ENCODE data around the gene DLG5. TPM values are rescaled to one million over a fixed set of nuclear protein-coding genes. Genes with fewer than 3 reads are reported as not detected.

The DLG5 gene
- total and polyA plus RNA-seq, 9 of the 15 experiments (the other 6 are each of a cell fraction or from before 2014, with no cell fraction given) = 1.4 to 26.8 (median 11.2) TPM

DNA sequence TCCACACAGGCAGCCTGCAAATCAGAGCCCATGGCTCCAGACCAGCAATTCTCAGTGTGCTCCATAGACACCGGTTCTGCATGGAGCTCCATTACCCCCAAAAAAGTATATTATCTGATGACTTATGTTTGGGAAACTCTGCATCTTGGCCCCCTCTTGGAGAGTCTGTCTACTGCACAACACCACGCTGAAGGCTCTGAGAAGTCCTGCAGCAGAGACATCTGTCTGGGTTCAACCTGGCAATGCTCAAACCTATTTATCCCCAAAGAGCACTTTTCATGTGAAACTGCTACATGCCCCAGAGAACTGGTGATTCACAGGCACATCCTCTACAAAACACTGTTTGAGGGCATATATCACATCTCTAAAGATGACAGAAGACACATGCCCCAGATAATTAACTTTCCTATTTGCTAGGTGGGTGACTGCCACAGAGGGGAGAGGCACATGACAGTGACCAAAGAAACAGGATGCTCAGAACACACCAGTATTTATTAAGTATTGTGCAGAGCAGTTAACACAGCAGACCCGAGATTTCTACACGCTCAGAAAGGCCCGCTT, 83.8 kb downstream of the DLG5 start:
- intact Hi-C loops (cut with micrococcal nuclease) = no loop called here
- no peaks in the 10 kb centered on the region for H4K20me1 ChIP-seq (replicated peaks; ENCODE audit: control insufficient read depth, insufficient read depth, low read length)
- peaks cover 58% of the 10 kb centered on the region for H3K36me3 ChIP-seq (ENCODE audit: control insufficient read depth, insufficient read depth, low read length)
- H3K9ac ChIP-seq (ENCODE audit: insufficient read depth in 1 of 2, low read depth in 2 of 2, low read length in 2 of 2) = no peak overlapping the region
- BruUV-seq (replicated peaks) = no TSS peak
- ChIA-PET POLR2A (interaction anchor here (0.7 to 1.0 kb wide), 2 partner anchors 10 to 29 kb away, joined by 3 read pairs; no protein-coding TSS in a partner anchor), CTCF (ENCODE audit: low intra/inter-chr PET ratio) (no interaction called here)
- WGBS (ENCODE audit: insufficient coverage, low coverage, missing lambda C conversion rate) = 81% methylated on average over 5 of the region's 5 CpGs
- H3K27me3 ChIP-seq (ENCODE audit: control insufficient read depth in 2 of 2, insufficient read depth in 2 of 2, low read length in 2 of 2) = no peaks in the 10 kb centered on the region
- H3K9me3 ChIP-seq (replicated peaks; ENCODE audit: control insufficient read depth, insufficient read depth, low read depth, low read length) = no peaks in the 10 kb centered on the region
- DNase-seq (ENCODE audit: extremely low read depth in 1 of 4, low spot score in 3 of 4) = no peak
- H2AFZ ChIP-seq (ENCODE audit: low read depth, low read length) = no peak overlapping the region
- H3K79me2 ChIP-seq (ENCODE audit: control insufficient read depth, insufficient read depth, low read length) = no peaks in the 10 kb centered on the region
- no peak for FAIRE-seq
- H3K9me1 ChIP-seq (ENCODE audit: control insufficient read depth, insufficient read depth, low read length) = peaks cover 3% of the 10 kb centered on the region
- no peak overlapping the region for H3K4me2 ChIP-seq (ENCODE audit: insufficient read depth, low read length)
- in situ Hi-C loops (cut with MboI) = no loop called here
- H3K27ac ChIP-seq (ENCODE audit: extremely low read depth, low read depth, low read length) = no peak overlapping the region
- H3K4me3 ChIP-seq = no peak overlapping the region
- H3K4me1 ChIP-seq (replicated peaks in 1 of 2; ENCODE audit: control insufficient read depth in 2 of 2, insufficient read depth in 2 of 2, low read length in 2 of 2) = peaks cover 3 to 15% of the 10 kb centered on the region in 2 experiments; a peak in 3 of 5 replicates
- ATAC-seq = no peak
- peak; percentile 93 for TF ChIP-seq ZNF239 (CRISPR knock-in tag; IDR thresholded peaks at IDR 0.05)
- no peak for TF ChIP-seq DPF2 (IDR thresholded peaks at IDR 0.05)

DNA sequence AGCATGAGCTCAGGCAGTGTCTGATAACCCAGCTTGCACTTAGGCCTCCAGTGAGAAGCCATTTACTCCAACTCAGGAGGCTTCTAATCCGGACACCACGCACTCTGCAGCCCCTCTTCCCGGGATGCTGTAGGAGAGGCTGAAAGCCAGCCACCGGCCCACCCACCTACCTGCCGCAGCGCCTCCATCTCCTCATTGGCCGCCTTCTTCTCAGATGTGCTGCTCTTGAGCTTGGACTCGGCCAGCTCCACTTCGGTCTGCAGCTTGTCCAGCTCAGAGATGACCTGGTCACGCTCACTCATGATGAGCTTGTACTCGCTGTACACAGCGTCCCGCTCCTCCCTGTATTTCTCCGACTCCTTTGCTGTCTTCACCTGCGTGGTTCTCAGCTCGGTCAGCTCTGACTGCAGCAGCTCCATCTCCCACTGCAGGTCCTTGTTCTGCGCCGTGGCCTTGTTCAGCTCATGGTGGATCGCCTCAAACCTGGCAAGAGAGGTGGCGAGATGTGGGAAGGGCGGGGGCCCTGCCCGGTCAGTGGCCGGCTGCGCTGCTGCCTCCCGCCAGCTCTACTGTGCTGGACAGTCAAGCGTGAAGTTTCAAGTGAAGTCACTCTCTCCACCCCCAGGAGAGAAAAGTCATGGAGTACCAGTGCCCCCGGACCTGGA, 84.7 kb downstream of the DLG5 start:
- Histone ChIP-seq H3K27me3 (ENCODE audit: control insufficient read depth in 2 of 2, insufficient read depth in 2 of 2, low read length in 2 of 2) (no peaks in the 10 kb centered on the region), H3K4me3 (no peak overlapping the region), H3K36me3 (ENCODE audit: control insufficient read depth, insufficient read depth, low read length) (peaks cover 51% of the 10 kb centered on the region), H4K20me1 (replicated peaks; ENCODE audit: control insufficient read depth, insufficient read depth, low read length) (no peaks in the 10 kb centered on the region), H3K4me2 (ENCODE audit: insufficient read depth, low read length) (no peak overlapping the region), H3K27ac (ENCODE audit: extremely low read depth, low read depth, low read length) (no peak overlapping the region), H3K9ac (ENCODE audit: insufficient read depth in 1 of 2, low read depth in 2 of 2, low read length in 2 of 2) (peak overlapping the region in 1 of 2 experiments; percentile 47; a peak in 2 of 4 replicates), H3K9me3 (replicated peaks; ENCODE audit: control insufficient read depth, insufficient read depth, low read depth, low read length) (no peaks in the 10 kb centered on the region), H3K4me1 (replicated peaks in 1 of 2; ENCODE audit: control insufficient read depth in 2 of 2, insufficient read depth in 2 of 2, low read length in 2 of 2) (peaks cover 11 to 20% of the 10 kb centered on the region in 2 experiments; a peak in 4 of 5 replicates), H2AFZ (ENCODE audit: low read depth, low read length) (no peak overlapping the region), H3K79me2 (ENCODE audit: control insufficient read depth, insufficient read depth, low read length) (no peaks in the 10 kb centered on the region), H3K9me1 (ENCODE audit: control insufficient read depth, insufficient read depth, low read length) (peaks cover 3% of the 10 kb centered on the region)
- WGBS (ENCODE audit: insufficient coverage, low coverage, missing lambda C conversion rate) = 93% methylated on average over 27 of the region's 27 CpGs
- in situ Hi-C loops (cut with MboI) = no loop called here
- no TSS peak for BruUV-seq (replicated peaks)
- no peak for ATAC-seq
- CTCF ChIA-PET (ENCODE audit: low intra/inter-chr PET ratio) = no interaction called here
- POLR2A ChIA-PET = interaction anchor here (0.7 to 1.0 kb wide), 2 partner anchors 9 to 28 kb away, joined by 3 read pairs; no protein-coding TSS in a partner anchor
- DNase-seq (ENCODE audit: extremely low read depth in 1 of 4, low spot score in 3 of 4) = no peak
- no peak for TF ChIP-seq ZNF75A (CRISPR knock-in tag; IDR thresholded peaks at IDR 0.05)
- no peak for TF ChIP-seq RBBP5 (IDR thresholded peaks at IDR 0.05; ENCODE audit: borderline replicate concordance, insufficient read depth, low read length, poor library complexity, severe bottlenecking)
- intact Hi-C loops (cut with micrococcal nuclease) = no loop called here
- FAIRE-seq = no peak
